Fibroblast of lung (primary cell): Measurements from ENCODE around the gene P2RY8.

Experiments
- EZH2 ChIP-seq: IDR thresholded peaks from 2 replicates; pipeline ENCODE4 v1.5.1; 2012; ENCODE audit warnings: low read length, control low read depth, mild to moderate bottlenecking; ENCODE audit errors: missing control alignments
- TF ChIP-seq, protein P1 (sequence below), 2 donors: IDR thresholded peaks in 1 of 2; conservative IDR thresholded peaks in 1 of 2; 1 replicate in 1 of 2; 2 replicates in 1 of 2; pipeline ENCODE4 v1.5.1; 2011 to 2012; ENCODE audit warnings: low read length in 2 of 2, control low read depth in 1 of 2, inconsistent platforms in 1 of 2, low read depth in 1 of 2, mild to moderate bottlenecking in 1 of 2

DNA sequence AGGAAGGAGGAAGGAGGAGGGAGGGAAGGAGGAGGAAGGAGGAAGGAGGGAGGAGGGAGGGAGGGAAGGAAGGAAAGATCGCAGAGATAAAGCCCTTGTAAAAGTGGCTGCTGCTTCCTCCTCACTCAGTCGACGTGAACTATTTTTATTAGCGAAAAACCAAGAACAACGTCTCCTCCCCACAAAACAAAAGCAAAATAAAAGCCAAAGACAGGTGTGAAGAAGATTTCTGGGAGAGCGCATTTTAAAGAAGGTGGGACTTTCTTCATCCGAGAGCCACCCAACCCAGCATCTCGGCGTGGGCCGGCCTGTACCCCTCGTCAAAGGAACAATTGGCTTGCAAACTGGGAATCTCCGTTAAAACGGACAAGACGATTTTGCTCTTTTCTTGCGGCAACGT, 43.6 kb downstream of the P2RY8 start:
- TF ChIP-seq, protein P1, sequence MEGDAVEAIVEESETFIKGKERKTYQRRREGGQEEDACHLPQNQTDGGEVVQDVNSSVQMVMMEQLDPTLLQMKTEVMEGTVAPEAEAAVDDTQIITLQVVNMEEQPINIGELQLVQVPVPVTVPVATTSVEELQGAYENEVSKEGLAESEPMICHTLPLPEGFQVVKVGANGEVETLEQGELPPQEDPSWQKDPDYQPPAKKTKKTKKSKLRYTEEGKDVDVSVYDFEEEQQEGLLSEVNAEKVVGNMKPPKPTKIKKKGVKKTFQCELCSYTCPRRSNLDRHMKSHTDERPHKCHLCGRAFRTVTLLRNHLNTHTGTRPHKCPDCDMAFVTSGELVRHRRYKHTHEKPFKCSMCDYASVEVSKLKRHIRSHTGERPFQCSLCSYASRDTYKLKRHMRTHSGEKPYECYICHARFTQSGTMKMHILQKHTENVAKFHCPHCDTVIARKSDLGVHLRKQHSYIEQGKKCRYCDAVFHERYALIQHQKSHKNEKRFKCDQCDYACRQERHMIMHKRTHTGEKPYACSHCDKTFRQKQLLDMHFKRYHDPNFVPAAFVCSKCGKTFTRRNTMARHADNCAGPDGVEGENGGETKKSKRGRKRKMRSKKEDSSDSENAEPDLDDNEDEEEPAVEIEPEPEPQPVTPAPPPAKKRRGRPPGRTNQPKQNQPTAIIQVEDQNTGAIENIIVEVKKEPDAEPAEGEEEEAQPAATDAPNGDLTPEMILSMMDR (conservative IDR thresholded peaks at IDR 0.05 in 1 of 2, IDR thresholded peaks at IDR 0.05 in 1 of 2; ENCODE audit: low read depth in 1 of 2, low read length in 2 of 2), result no peak
- TF ChIP-seq EZH2, result no peak
